KMS-11 (cell line): ENCODE measurements around the gene PLD1.

ENCODE experiments used
- H2AFZ ChIP-seq: fragments of 200-600 bp; sonication (generic); 2 replicates; pipeline ENCODE4 v1.6.1; 2016; ENCODE audit warnings: antibody characterized with exemption, mixed run types, low read depth
- H3K27ac ChIP-seq: fragments of 200-600 bp; sonication (generic); 2 replicates; pipeline ENCODE4 v1.6.1; 2016; ENCODE audit warnings: mild to moderate bottlenecking, mixed run types
- H3K27me3 ChIP-seq: fragments of 200-600 bp; sonication (generic); 2 replicates; pipeline ENCODE4 v1.6.1; 2017; ENCODE audit warnings: mild to moderate bottlenecking, low read depth, mixed run types, moderate library complexity; ENCODE audit not compliant: insufficient read depth
- H3K36me3 ChIP-seq: fragments of 200-600 bp; sonication (generic); 2 replicates; pipeline ENCODE4 v1.6.1; 2017; ENCODE audit warnings: mild to moderate bottlenecking, mixed run types; ENCODE audit not compliant: insufficient read depth
- H3K4me1 ChIP-seq: fragments of 200-600 bp; sonication (generic); 2 replicates; pipeline ENCODE4 v1.6.1; 2016; ENCODE audit warnings: mild to moderate bottlenecking, low read depth, mixed run types; ENCODE audit not compliant: poor library complexity, severe bottlenecking
- H3K4me2 ChIP-seq: fragments of 200-600 bp; sonication (generic); 2 replicates; pipeline ENCODE4 v1.7.0; 2016; ENCODE audit warnings: mild to moderate bottlenecking, mixed run types
- H3K4me3 ChIP-seq: fragments of 200-600 bp; sonication (generic); IDR thresholded peaks from 2 replicates; pipeline ENCODE4 v1.6.1; 2017; ENCODE audit warnings: low read depth, low read length, mixed read lengths; ENCODE audit not compliant: insufficient read depth
- H3K79me2 ChIP-seq: fragments of 200-600 bp; sonication (generic); 2 replicates; pipeline ENCODE4 v1.6.1; 2016; ENCODE audit warnings: low read depth, mixed run types; ENCODE audit not compliant: insufficient read depth
- H3K9ac ChIP-seq: fragments of 200-600 bp; sonication (generic); 2 replicates; pipeline ENCODE4 v1.6.1; 2016; ENCODE audit warnings: mild to moderate bottlenecking, mixed run types
- H4K20me1 ChIP-seq: fragments of 200-600 bp; sonication (generic); 2 replicates; pipeline ENCODE4 v1.6.1; 2016; ENCODE audit warnings: mild to moderate bottlenecking, mixed run types; ENCODE audit not compliant: insufficient read depth
- TF ChIP-seq, protein P1 (sequence below): fragments of 200-600 bp; sonication (generic); conservative IDR thresholded peaks from 2 replicates; pipeline ENCODE4 v1.6.1; 2017; ENCODE audit warnings: low read depth, mild to moderate bottlenecking, antibody characterized with exemption, low read length, moderate library complexity, mixed read lengths

PLD1 gene

DNA sequence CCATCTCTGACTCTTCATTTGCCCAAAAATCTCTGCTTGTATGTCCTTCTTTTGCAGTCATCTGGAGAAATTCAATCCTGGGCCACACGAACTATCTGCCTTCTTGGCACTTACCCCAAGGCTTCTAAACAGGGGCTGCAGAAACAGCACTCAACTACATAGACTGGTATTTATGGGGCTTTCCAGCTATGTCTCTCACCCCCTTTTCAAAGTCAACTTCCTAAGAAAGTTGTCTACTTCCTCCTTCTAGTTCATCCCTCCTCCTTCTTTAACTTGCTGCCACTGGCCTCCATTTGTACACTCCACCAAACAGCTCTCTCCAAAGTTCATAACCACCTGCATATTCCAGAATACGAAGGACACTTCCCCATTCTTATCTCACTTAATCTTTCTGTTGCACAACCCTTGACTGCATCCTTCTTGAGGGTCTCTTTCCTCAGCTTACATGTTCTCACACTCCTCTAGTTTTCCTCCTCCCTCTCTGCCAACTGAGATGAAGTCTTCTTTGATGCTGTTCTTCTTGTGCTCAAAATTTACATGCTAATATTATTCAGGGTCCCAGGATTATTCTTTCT is 55.2 kb downstream of the PLD1 start:
- Histone ChIP-seq H3K4me1 (no peaks in the 10 kb centered on the region), H3K36me3 (no peaks in the 10 kb centered on the region), H3K4me2 (no peak overlapping the region), H4K20me1 (no peaks in the 10 kb centered on the region), H3K79me2 (no peaks in the 10 kb centered on the region), H3K4me3 (no peak overlapping the region), H2AFZ (no peak overlapping the region), H3K27me3 (no peaks in the 10 kb centered on the region), H3K27ac (no peak overlapping the region), H3K9ac (no peak overlapping the region)
- TF ChIP-seq, protein P1, sequence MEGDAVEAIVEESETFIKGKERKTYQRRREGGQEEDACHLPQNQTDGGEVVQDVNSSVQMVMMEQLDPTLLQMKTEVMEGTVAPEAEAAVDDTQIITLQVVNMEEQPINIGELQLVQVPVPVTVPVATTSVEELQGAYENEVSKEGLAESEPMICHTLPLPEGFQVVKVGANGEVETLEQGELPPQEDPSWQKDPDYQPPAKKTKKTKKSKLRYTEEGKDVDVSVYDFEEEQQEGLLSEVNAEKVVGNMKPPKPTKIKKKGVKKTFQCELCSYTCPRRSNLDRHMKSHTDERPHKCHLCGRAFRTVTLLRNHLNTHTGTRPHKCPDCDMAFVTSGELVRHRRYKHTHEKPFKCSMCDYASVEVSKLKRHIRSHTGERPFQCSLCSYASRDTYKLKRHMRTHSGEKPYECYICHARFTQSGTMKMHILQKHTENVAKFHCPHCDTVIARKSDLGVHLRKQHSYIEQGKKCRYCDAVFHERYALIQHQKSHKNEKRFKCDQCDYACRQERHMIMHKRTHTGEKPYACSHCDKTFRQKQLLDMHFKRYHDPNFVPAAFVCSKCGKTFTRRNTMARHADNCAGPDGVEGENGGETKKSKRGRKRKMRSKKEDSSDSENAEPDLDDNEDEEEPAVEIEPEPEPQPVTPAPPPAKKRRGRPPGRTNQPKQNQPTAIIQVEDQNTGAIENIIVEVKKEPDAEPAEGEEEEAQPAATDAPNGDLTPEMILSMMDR: no peak

DNA sequence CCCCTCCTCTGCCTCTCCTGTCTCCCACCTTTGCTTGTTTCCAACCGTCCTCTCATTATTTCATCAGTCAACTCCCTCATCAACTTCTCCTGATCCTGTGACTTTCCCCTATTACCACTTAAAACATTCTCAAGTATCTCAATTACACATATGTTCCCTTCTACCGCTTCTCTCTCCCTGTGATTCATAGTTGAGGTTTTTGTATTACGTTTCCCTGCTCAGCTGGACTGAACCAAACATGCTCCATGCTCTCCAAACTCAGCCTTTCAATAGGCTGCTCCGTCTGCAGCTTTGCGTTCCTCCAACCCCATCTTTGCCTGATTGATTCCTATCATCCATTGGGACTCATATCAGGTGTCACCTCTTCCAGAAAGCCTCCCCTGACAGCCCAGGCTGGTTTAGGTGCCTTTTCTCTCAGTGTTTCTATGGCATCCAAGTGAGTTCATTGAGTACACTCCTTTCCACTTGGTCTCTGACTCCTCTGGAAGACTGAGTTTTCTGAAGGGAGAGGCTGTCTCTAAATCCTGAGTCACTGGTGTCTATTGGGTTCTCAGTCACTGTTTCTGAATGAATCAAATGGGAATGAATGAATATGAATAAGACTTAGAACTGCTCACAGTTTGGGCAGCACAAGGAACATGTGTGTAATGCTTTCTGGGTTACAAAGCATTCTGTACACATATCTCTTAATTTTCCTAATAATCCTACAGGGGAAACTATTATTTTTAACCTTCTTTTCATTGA is 56.4 kb downstream of the PLD1 start:
- Histone ChIP-seq H3K79me2 (no peaks in the 10 kb centered on the region), H3K27ac (no peak overlapping the region), H3K4me1 (no peaks in the 10 kb centered on the region), H3K27me3 (no peaks in the 10 kb centered on the region), H3K9ac (no peak overlapping the region), H3K4me2 (no peak overlapping the region), H3K36me3 (no peaks in the 10 kb centered on the region), H3K4me3 (no peak overlapping the region), H4K20me1 (no peaks in the 10 kb centered on the region), H2AFZ (no peak overlapping the region)
- TF ChIP-seq, protein P1: no peak

DNA sequence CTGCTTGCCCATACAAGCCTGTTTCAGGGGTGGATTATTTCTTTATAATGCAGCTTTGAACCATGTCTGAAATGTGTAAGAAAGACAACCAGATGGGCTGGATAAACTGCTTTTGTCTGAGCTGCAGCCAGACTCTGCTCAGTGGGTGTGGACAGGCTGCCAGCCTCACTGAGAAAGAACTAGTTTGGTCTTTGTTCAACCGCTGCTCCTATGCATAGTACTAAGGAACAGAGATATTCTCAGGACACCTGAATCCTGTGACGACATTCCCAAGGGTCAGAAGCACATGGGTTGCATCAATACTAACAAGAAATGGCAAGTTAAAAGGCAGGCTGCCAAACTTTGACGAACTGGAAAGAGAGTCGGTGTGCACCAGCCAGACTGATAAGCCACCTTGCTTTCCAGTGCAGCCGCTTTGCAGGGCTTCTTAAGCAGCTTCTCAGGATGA is 57.2 kb downstream of the PLD1 start:
- Histone ChIP-seq H3K4me3 (no peak overlapping the region), H3K27ac (no peak overlapping the region), H3K27me3 (no peaks in the 10 kb centered on the region), H3K9ac (no peak overlapping the region), H3K4me1 (no peaks in the 10 kb centered on the region), H3K36me3 (no peaks in the 10 kb centered on the region), H3K79me2 (no peaks in the 10 kb centered on the region), H4K20me1 (no peaks in the 10 kb centered on the region), H3K4me2 (no peak overlapping the region), H2AFZ (no peak overlapping the region)
- TF ChIP-seq, protein P1: no peak

DNA sequence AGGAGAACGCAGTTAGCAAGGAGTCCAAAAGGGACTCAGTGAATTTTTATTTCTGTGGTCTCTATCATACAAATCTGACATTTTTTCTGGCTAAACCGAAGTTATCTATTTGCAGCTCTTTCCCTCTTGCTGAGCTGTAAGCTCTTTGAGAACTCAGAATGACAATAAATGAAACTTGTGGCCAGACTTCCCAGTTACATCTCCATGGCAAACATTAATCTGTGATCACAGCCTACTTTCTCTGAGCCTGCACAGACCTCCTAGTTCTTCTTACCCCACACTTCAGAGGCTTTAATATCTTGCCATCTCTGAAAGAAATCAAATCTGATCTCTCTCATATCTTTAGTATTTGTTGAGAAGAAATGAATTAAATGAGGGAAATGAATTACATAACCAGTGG is 58.0 kb downstream of the PLD1 start:
- Histone ChIP-seq H3K4me3 (no peak overlapping the region), H2AFZ (no peak overlapping the region), H3K79me2 (no peaks in the 10 kb centered on the region), H3K9ac (no peak overlapping the region), H3K36me3 (no peaks in the 10 kb centered on the region), H3K4me2 (no peak overlapping the region), H3K4me1 (no peaks in the 10 kb centered on the region), H3K27ac (no peak overlapping the region), H3K27me3 (no peaks in the 10 kb centered on the region), H4K20me1 (no peaks in the 10 kb centered on the region)
- TF ChIP-seq, protein P1: no peak
